Right lobe of liver (tissue), 6 donors: ENCODE data around the gene FBXO3. TPM values are rescaled to one million over a fixed set of nuclear protein-coding genes. Genes with fewer than 3 reads are reported as not detected.
"Not testable (repeated sequence)": the region's sequence is repeated elsewhere in the genome, so short reads cannot be mapped to it uniquely, and the experiment has no call there.

Experiments
- ATAC-seq, 4 donors: fragments of 200-7000 bp; cut with Tn5 transposase; one replicate each; pipeline ENCODE4 v1.9.1; 2020; ENCODE audit warnings: mild to moderate bottlenecking in 4 of 4, moderate library complexity in 4 of 4
- DNase-seq, 3 donors: peaks; one replicate each; pipeline ENCODE4 v3.0.0-alpha.2; 2020
- H3K27ac ChIP-seq, 3 donors: fragments of 200-600 bp; one replicate each; pipeline ENCODE4 v1.8.0; 2022
- H3K27me3 ChIP-seq, 2 donors: fragments of 200-600 bp; one replicate each; pipeline ENCODE4 v1.8.0; 2022
- H3K36me3 ChIP-seq, 4 donors: fragments of 200-600 bp; sonication (generic) in 1 of 4; one replicate each; pipeline versions ENCODE4 v1.5.1 to v1.8.0; 2017 to 2022; ENCODE audit warnings: control low read depth in 1 of 4
- H3K4me1 ChIP-seq, 4 donors: fragments of 200-600 bp; sonication (generic) in 1 of 4; one replicate each; pipeline versions ENCODE4 v1.5.1 to v1.8.0; 2017 to 2022; ENCODE audit warnings: control low read depth in 1 of 4
- H3K4me3 ChIP-seq, 3 donors: fragments of 200-600 bp; one replicate each; pipeline ENCODE4 v1.8.0; 2022
- H3K9me3 ChIP-seq, 4 donors: fragments of 200-600 bp; sonication (generic) in 1 of 4; one replicate each; pipeline versions ENCODE4 v1.5.1 to v1.8.0; 2017 to 2022; ENCODE audit warnings: control low read depth in 1 of 4
- POLR2A ChIP-seq: fragments of 450-650 bp; IDR thresholded peaks from one replicate; pipeline ENCODE4 v1.6.1; 2017; ENCODE audit warnings: antibody characterized with exemption, mild to moderate bottlenecking
- WGBS: methylation state at CpG from one replicate; pipeline ENCODE4 v1.1.6; 2018; ENCODE audit warnings: low coverage, low lambda C conversion rate; ENCODE audit not compliant: insufficient coverage; ENCODE audit errors: missing lambda C conversion rate; 5-methylcytosine and 5-hydroxymethylcytosine counted together
- intact Hi-C, 2 donors: fragments of 100-400 bp; cut with DNase I; formaldehyde crosslinking; loops; one replicate each; pipeline versions ENCODE4 v1.11.2 to v1.14.1; 2022
- total RNA-seq, 6 experiments: library from RNA; depleted of rRNA in 2 of 6; stranded (reverse); fragments of >200 nt in 2 of 6; fragmentation: NEBNext Ultra II Directional in 3 of 6; extraction: Animal tissue kit (Norgen Biotek cat#: 25700) in 3 of 6; gene quantifications; one replicate each; pipeline versions ENCODE4 v1.1.0 to v1.2.4, GENCODE V29; 2016 to 2023
- TF ChIP-seq, protein P1 (sequence below), 4 donors: fragments of 200-600 bp in 3 of 4; fragments of 450-650 bp in 1 of 4; IDR thresholded peaks; one replicate each; pipeline versions ENCODE4 v1.5.1 to v1.8.0; 2016 to 2022; ENCODE audit warnings: antibody characterized with exemption in 4 of 4, mild to moderate bottlenecking in 2 of 4
- donor health status: DM: no; HTN: yes; CAD: no.
- donor health status: DM: no; HTN: no; CAD: no.
- donor health status: DM: no; HTN: no; CAD: no.
- donor health status: DM: no; HTN: yes; CAD: no.
- donor health status: DM: no; HTN: yes; CAD: no.

FBXO3 gene
- total RNA-seq, 6 experiments from 2014 or later: 18.3 to 28.7 (median 20.8) TPM

DNA sequence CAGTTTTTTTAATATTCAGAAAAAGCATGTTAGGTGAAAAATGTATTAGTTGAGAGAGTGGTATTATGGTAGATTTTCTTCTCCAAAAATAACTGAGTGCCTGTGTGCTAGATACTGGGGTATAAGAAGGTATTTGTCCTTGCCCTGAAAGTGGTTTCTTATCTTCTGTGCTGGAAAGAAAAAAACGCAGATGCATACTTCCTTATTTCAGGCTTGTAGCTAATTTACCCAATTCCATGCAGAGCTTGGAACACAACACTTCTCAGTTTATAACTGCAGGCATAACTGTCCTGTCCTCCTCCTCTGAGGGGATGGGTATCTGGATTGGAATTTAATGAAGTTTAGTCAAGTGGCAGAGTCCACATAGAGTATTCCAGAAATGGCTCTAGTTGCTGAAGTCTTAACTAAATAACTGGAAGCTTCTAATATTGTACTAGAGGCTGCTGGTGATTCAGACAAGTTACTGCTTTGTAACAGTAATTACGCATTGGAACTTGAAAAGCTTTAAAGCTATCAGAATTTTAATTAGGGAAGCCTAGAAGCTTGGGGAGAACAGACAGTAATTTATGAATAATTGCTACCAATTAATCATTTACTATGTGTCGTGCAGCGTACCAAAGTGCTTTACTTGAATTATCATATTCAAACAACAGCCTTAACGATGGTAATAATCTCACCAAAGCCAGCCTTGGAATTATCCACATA lies 61.0 kb downstream of the FBXO3 start:
- Histone ChIP-seq H3K4me3 (no peak overlapping the region), H3K27ac (peak overlapping the region in 2 of 3 donors; percentile 3 to 59), H3K36me3 (peaks cover 0 to 41% (median 12%) of the 10 kb centered on the region in 4 donors), H3K4me1 (peaks cover 0 to 30% (median 7%) of the 10 kb centered on the region in 4 donors), H3K9me3 (no peaks in the 10 kb centered on the region), H3K27me3 (no peaks in the 10 kb centered on the region)
- 41% methylated on average over 5 of the region's 5 CpGs for WGBS
- DNase-seq (no peak), ATAC-seq (peak; percentile 61 to 83 (median 72))
- TF ChIP-seq, protein P1, sequence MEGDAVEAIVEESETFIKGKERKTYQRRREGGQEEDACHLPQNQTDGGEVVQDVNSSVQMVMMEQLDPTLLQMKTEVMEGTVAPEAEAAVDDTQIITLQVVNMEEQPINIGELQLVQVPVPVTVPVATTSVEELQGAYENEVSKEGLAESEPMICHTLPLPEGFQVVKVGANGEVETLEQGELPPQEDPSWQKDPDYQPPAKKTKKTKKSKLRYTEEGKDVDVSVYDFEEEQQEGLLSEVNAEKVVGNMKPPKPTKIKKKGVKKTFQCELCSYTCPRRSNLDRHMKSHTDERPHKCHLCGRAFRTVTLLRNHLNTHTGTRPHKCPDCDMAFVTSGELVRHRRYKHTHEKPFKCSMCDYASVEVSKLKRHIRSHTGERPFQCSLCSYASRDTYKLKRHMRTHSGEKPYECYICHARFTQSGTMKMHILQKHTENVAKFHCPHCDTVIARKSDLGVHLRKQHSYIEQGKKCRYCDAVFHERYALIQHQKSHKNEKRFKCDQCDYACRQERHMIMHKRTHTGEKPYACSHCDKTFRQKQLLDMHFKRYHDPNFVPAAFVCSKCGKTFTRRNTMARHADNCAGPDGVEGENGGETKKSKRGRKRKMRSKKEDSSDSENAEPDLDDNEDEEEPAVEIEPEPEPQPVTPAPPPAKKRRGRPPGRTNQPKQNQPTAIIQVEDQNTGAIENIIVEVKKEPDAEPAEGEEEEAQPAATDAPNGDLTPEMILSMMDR (IDR thresholded peaks at IDR 0.05): no peak
- no peak for TF ChIP-seq POLR2A
- intact Hi-C loops: no loop called here

DNA sequence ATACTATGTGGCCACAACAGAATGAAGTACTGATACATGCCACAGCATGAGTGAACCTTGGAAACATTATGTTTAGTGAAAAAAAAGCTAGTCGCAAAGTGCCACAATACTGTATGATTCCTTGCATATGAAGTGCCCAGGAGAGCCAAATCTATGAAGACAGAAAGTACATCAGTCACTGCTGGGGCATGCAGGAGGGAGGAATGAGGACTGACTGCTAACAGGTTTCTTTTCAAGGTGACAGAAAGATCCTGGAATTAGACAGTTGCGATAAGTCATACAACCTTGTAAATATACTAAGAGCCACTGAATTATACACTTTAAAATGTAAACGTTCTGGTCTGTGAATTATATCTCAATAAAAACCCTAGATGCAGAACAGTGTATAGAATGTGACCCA lies 61.9 kb downstream of the FBXO3 start:
- Histone ChIP-seq H3K9me3 (no peaks in the 10 kb centered on the region), H3K4me3 (no peak overlapping the region), H3K36me3 (peaks cover 0 to 40% (median 10%) of the 10 kb centered on the region in 4 donors), H3K4me1 (peaks cover 0 to 38% (median 7%) of the 10 kb centered on the region in 4 donors), H3K27me3 (no peaks in the 10 kb centered on the region), H3K27ac (peak overlapping the region in 1 of 3 donors; percentile 3)
- no peak for DNase-seq
- no peak for ATAC-seq
- WGBS: 74% methylated on average over 3 of the region's 3 CpGs
- no peak for TF ChIP-seq POLR2A
- TF ChIP-seq, protein P1 (IDR thresholded peaks at IDR 0.05): no peak
- intact Hi-C loops: no loop called here

DNA sequence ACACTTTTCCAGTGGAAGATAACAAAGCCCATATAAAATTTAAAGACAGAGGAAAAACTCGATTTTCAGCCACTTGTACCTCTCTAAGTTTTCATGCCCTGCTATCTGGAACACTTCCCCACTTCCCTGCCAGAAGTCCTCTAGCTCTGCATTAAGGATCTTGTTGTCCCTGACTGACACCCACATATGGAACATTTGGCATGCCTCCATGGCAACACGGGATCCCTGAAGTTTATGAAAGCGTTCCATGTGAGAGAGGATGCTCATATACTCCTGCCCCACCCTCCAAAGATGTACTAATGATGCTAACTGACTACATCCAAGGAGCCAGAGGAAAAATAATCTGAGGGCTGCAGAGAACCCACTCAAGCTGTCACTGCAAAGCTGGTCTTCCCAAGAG lies 64.9 kb downstream of the FBXO3 start:
- peaks cover 0 to 66% (median 10%) of the 10 kb centered on the region in 4 donors for H3K4me1 ChIP-seq
- H3K4me3 ChIP-seq: no peak overlapping the region
- TF ChIP-seq POLR2A: no peak
- TF ChIP-seq, protein P1 (IDR thresholded peaks at IDR 0.05): no peak
- H3K9me3 ChIP-seq: no peaks in the 10 kb centered on the region
- H3K27ac ChIP-seq: no peak overlapping the region
- DNase-seq: no peak
- H3K27me3 ChIP-seq: no peaks in the 10 kb centered on the region
- 90% methylated on average over 3 of the region's 3 CpGs for WGBS
- intact Hi-C loops: no loop called here
- H3K36me3 ChIP-seq: peaks cover 0 to 27% (median 7%) of the 10 kb centered on the region in 4 donors
- no peak for ATAC-seq

DNA sequence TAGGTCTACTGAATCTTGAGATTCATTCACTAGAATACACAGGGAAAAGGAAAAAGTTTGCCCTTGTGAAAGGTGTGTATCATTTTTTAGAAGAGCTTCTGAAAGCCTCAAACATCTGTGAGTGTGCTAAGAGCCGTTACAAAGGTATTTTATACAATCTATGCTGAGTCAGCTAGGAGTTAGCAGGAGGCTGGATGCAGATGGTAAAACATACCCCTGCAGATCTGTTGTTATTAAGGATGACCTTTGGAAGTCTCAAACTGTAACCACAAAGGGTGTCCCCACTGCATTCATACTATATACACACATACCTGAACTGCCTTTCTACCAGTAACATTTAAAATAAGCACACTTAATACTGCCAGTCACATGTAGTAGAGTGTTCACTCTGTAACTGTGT lies 65.3 kb downstream of the FBXO3 start:
- no peak for ATAC-seq
- no peak for DNase-seq
- intact Hi-C loops: no loop called here
- 100% methylated on average over 1 of the region's 1 CpG for WGBS
- TF ChIP-seq, protein P1 (IDR thresholded peaks at IDR 0.05): no peak
- no peak for TF ChIP-seq POLR2A
- Histone ChIP-seq H3K4me3 (no peak overlapping the region), H3K27me3 (no peaks in the 10 kb centered on the region), H3K9me3 (no peaks in the 10 kb centered on the region), H3K27ac (peak overlapping the region in 2 of 3 donors; percentile 67 to 75), H3K4me1 (peaks cover 0 to 66% (median 7%) of the 10 kb centered on the region in 4 donors), H3K36me3 (peaks cover 0 to 27% (median 7%) of the 10 kb centered on the region in 4 donors)

DNA sequence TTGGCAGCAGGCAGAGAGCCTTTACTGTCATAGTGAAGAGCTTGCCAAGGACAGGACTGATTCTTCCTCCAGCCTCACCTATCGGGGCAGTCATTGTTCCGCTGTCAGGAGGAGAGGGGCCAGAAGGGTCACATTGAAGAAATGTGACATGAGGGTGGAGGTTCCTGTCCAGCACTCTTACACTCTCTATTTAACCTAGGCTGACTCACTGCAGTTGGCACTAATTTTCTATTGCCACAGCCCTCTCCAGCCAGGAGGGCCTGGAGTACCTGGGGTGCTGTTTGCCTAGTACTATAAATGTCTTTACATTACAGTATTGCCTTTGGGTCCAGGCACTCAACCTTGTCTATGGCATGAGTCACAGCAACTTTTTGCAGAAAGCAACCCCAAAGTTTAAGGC lies 66.5 kb downstream of the FBXO3 start:
- DNase-seq (peak in 1 of 3 donors; percentile 40), ATAC-seq (peak; percentile 47 to 78 (median 69))
- H3K27me3 ChIP-seq, H3K9me3 ChIP-seq, intact Hi-C loops, H3K4me3 ChIP-seq: not testable (repeated sequence)
- H3K4me1 ChIP-seq: peaks cover 0 to 66% (median 5%) of the 10 kb centered on the region in 4 donors
- peak overlapping the region in 2 of 3 donors; percentile 67 to 75 for H3K27ac ChIP-seq
- H3K36me3 ChIP-seq: peaks cover 0 to 24% (median 7%) of the 10 kb centered on the region in 4 donors
- no CpG with 5 or more reads among the region's 2 CpGs for WGBS
